PC-9 (cell line): ENCODE measurements around the gene DLG4.
A peak's percentile ranks its signal among the peaks of the same experiment; 100 is the strongest.

Experiments used
- CTCF ChIP-seq: fragments of 200-600 bp; sonication (generic); conservative IDR thresholded peaks from 2 replicates; pipeline ENCODE4 v1.6.1; 2017; ENCODE audit warnings: mixed run types, antibody characterized with exemption, mild to moderate bottlenecking, moderate library complexity
- EZH2 ChIP-seq: fragments of 200-600 bp; sonication (generic); IDR thresholded peaks from 2 replicates; pipeline ENCODE4 v1.8.0; 2017; ENCODE audit warnings: antibody characterized with exemption, low read depth

- TF ChIP-seq EZH2: no peak
- TF ChIP-seq CTCF: peak; percentile 55; the same call in 1 of the 2 replicates
These were observed 5.7 kb downstream of the DLG4 start for GRCh38 chr17:7213895-7214299.
